ENCODE results near the gene TCF12. TPM values are rescaled to one million over a fixed set of nuclear protein-coding genes. Genes with fewer than 3 reads are reported as not detected.

Gene TCF12
- total RNA-seq, 1 donor from 2014 or later, result 84.6 TPM

GRCh38 chr15:57218826-57219576 lies 300.6 kb downstream of the TCF12 start:
- DNase-seq (ENCODE audit: low read depth), result peak; percentile 44
- no peak overlapping the region for H3K4me3 ChIP-seq (ENCODE audit: low read depth, low read length)
- no peaks in the 10 kb centered on the region for H3K27me3 ChIP-seq (ENCODE audit: control insufficient read depth, insufficient read depth, low read length)
- TF ChIP-seq CTCF (IDR thresholded peaks at IDR 0.05; ENCODE audit: insufficient read depth, low read length, poor library complexity, severe bottlenecking), result no peak
- no peaks in the 10 kb centered on the region for H3K36me3 ChIP-seq (ENCODE audit: control insufficient read depth, insufficient read depth, low read length)

GRCh38 chr15:57220205-57220604 lies 301.8 kb downstream of the TCF12 start:
- H3K4me3 ChIP-seq (ENCODE audit: low read depth, low read length), result no peak overlapping the region
- no peaks in the 10 kb centered on the region for H3K27me3 ChIP-seq (ENCODE audit: control insufficient read depth, insufficient read depth, low read length)
- TF ChIP-seq CTCF (IDR thresholded peaks at IDR 0.05; ENCODE audit: insufficient read depth, low read length, poor library complexity, severe bottlenecking), result no peak
- no peak for DNase-seq (ENCODE audit: low read depth)
- no peaks in the 10 kb centered on the region for H3K36me3 ChIP-seq (ENCODE audit: control insufficient read depth, insufficient read depth, low read length)

GRCh38 chr15:57221134-57221533 lies 302.7 kb downstream of the TCF12 start:
- Histone ChIP-seq H3K36me3 (ENCODE audit: control insufficient read depth, insufficient read depth, low read length) (no peaks in the 10 kb centered on the region), H3K4me3 (ENCODE audit: low read depth, low read length) (no peak overlapping the region), H3K27me3 (ENCODE audit: control insufficient read depth, insufficient read depth, low read length) (no peaks in the 10 kb centered on the region)
- TF ChIP-seq CTCF (IDR thresholded peaks at IDR 0.05; ENCODE audit: insufficient read depth, low read length, poor library complexity, severe bottlenecking), result no peak
- DNase-seq (ENCODE audit: low read depth), result no peak

- DNase-seq (ENCODE audit: low read depth), result no peak
Measured at GRCh38 chr15:57223345-57223744, 304.9 kb downstream of the TCF12 start.

GRCh38 chr15:57223887-57224286 lies 305.4 kb downstream of the TCF12 start:
- DNase-seq (ENCODE audit: low read depth), result no peak
- no peaks in the 10 kb centered on the region for H3K36me3 ChIP-seq (ENCODE audit: control insufficient read depth, insufficient read depth, low read length)
- H3K4me3 ChIP-seq (ENCODE audit: low read depth, low read length), result no peak overlapping the region
- no peak for TF ChIP-seq CTCF (IDR thresholded peaks at IDR 0.05; ENCODE audit: insufficient read depth, low read length, poor library complexity, severe bottlenecking)
- H3K27me3 ChIP-seq (ENCODE audit: control insufficient read depth, insufficient read depth, low read length), result no peaks in the 10 kb centered on the region

More at GRCh38 chr15:57223345-57223744, 304.9 kb downstream of the TCF12 start:
- no peak for TF ChIP-seq CTCF (IDR thresholded peaks at IDR 0.05; ENCODE audit: insufficient read depth, low read length, poor library complexity, severe bottlenecking)
- no peaks in the 10 kb centered on the region for H3K36me3 ChIP-seq (ENCODE audit: control insufficient read depth, insufficient read depth, low read length)
- H3K27me3 ChIP-seq (ENCODE audit: control insufficient read depth, insufficient read depth, low read length), result no peaks in the 10 kb centered on the region
- no peak overlapping the region for H3K4me3 ChIP-seq (ENCODE audit: low read depth, low read length)

- no peaks in the 10 kb centered on the region for H3K36me3 ChIP-seq (ENCODE audit: control insufficient read depth, insufficient read depth, low read length)
- no peaks in the 10 kb centered on the region for H3K27me3 ChIP-seq (ENCODE audit: control insufficient read depth, insufficient read depth, low read length)
- peak; percentile 29 for DNase-seq (ENCODE audit: low read depth)
- H3K4me3 ChIP-seq (ENCODE audit: low read depth, low read length), result no peak overlapping the region
- TF ChIP-seq CTCF (IDR thresholded peaks at IDR 0.05; ENCODE audit: insufficient read depth, low read length, poor library complexity, severe bottlenecking), result no peak
Measured at GRCh38 chr15:57224664-57225063, 306.2 kb downstream of the TCF12 start.

Data from kidney epithelial cell (primary cell).